Nephron progenitor cell (in vitro differentiated cells): ENCODE results near the gene TMCC2.
"Not testable (repeated sequence)": the region's sequence is repeated elsewhere in the genome, so short reads cannot be mapped to it uniquely, and the experiment has no call there.

Experiments
- DNase-seq: peaks from one replicate; pipeline ENCODE4 v3.0.0; 2021
- H3K27ac Mint-ChIP-seq: 2 replicates; pipeline ENCODE4 v1.8.0; 2021; ENCODE audit warnings: mild to moderate bottlenecking, moderate library complexity, mixed read lengths
- H3K27me3 Mint-ChIP-seq: 2 replicates; pipeline ENCODE4 v1.8.0; 2021; ENCODE audit warnings: mild to moderate bottlenecking, low read depth, mixed read lengths; ENCODE audit not compliant: poor library complexity
- H3K36me3 Mint-ChIP-seq: 2 replicates; pipeline ENCODE4 v1.8.0; 2021; ENCODE audit warnings: low read depth, mixed read lengths
- H3K4me1 Mint-ChIP-seq: 2 replicates; pipeline ENCODE4 v1.8.0; 2021; ENCODE audit warnings: mixed read lengths
- H3K4me3 Mint-ChIP-seq: 2 replicates; pipeline ENCODE4 v1.8.0; 2021; ENCODE audit warnings: mild to moderate bottlenecking, moderate library complexity, mixed read lengths
- H3K9me3 Mint-ChIP-seq: 2 replicates; pipeline ENCODE4 v1.8.0; 2021; ENCODE audit warnings: mild to moderate bottlenecking, moderate library complexity, mixed read lengths
- CTCF ChIP-seq: fragments of 200-600 bp; sonication (generic); IDR thresholded peaks from 2 replicates; pipeline ENCODE4 v1.5.0; 2021; ENCODE audit warnings: antibody characterized with exemption

The TMCC2 gene

DNA sequence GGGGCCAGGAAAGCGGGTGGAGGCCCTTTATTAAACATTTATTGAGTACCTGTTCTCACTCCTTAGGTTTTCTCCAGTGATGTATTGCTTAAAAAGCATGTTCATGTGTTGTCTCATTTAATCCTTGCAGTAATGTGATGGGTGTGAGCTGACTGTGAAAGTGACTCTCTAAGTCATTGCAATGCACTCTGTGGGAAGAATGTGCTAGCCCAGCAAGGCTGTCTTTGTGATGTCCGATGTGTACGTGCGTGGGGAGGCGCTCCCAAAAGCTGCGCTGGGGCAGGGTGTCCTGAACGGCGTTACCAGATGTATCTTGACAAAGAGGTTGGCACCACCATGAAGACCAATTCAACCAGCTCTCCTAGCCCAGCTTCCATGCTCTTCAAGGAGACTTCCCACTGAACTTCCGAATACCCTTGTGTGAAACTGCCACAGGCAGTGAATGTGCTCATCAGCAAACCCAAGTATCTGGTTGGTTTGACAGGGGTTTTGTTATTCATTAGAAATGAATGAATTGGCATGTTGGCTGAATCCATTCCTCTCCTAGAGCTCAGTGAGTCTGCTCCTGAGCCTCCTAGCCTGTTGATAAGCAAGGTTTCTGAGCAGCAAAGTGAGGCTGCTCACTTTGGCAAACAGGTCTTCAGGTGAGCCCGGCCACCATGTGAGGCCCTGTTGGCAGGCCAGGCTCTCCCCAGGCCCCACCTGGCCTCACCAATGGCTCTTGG, 65.8 kb downstream of the TMCC2 start:
- H3K27ac Mint-ChIP-seq: peak overlapping the region; percentile 99
- H3K4me1 Mint-ChIP-seq: peaks cover 72% of the 10 kb centered on the region
- DNase-seq: no peak
- H3K9me3 Mint-ChIP-seq: no peaks in the 10 kb centered on the region
- no peak for TF ChIP-seq CTCF
- no peak overlapping the region for H3K4me3 Mint-ChIP-seq
- H3K36me3 Mint-ChIP-seq: no peaks in the 10 kb centered on the region
- H3K27me3 Mint-ChIP-seq: peaks cover 4% of the 10 kb centered on the region

DNA sequence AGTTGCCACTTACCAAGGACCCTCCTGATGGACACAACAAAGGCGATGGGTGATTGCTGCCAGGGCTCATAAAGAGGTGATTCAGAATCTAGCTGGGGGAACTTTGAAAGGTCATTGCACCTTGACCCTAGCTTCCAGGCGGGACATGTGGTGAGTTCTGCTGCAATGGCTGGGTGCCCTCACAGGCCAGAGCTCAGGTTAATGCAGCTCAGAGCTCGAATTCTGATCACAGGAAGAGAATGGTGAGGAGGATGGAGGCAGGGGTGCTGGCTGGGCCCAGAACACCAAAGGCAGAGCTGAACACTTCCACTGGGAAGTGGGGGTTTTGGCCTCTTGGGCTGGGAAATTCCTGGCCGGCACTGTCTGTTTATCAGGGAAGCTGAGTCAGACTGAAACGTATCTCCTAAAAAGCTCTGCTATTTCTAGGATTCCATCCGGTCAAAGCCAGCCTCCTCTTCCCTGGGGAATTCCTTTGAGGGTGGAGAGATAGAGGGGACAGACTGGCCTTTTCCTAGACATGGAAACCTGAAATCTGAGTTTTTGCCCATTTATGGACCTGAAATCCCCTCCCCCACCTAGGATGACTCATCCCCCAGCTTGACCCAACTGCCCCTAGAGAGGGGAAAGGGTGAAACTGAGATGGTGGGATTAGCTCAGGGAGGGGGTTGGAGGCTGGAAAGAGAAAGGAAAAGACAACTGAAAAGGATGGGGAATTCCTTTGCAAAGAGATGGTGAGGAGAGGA, 66.6 kb downstream of the TMCC2 start:
- DNase-seq: peak; percentile 39
- peaks cover 4% of the 10 kb centered on the region for H3K27me3 Mint-ChIP-seq
- peak overlapping the region; percentile 66 for H3K4me3 Mint-ChIP-seq
- peak overlapping the region; percentile 99 for H3K27ac Mint-ChIP-seq
- no peaks in the 10 kb centered on the region for H3K36me3 Mint-ChIP-seq
- H3K9me3 Mint-ChIP-seq: no peaks in the 10 kb centered on the region
- H3K4me1 Mint-ChIP-seq: peaks cover 79% of the 10 kb centered on the region
- no peak for TF ChIP-seq CTCF

- Mint-ChIP-seq H3K36me3 (no peaks in the 10 kb centered on the region), H3K27me3 (peaks cover 4% of the 10 kb centered on the region), H3K9me3 (no peaks in the 10 kb centered on the region), H3K4me3 (peak overlapping the region; percentile 66), H3K27ac (peak overlapping the region; percentile 99), H3K4me1 (peaks cover 82% of the 10 kb centered on the region)
- DNase-seq: no peak
- TF ChIP-seq CTCF: no peak
Measured at GRCh38 chr1:205294934-205295333, 67.2 kb downstream of the TMCC2 start.

DNA sequence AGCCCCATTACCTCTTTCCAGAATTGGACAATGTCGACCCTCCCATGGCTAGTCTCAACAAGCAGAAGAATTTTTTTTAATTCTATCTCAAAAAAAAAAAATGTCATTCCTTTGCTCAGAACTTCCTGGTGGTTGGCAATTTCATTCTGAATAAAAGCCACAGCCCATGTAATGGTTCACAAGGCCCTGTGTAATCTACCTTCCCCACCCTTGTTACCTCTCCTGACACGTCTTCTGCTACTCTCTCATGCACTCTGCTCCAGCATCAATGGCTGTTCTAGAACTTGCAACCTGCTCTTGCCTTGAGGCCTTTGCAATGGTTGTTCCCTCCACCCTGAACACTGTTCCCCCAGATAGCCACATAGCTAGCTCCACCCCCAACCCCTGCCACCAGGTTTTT, 68.4 kb downstream of the TMCC2 start:
- Mint-ChIP-seq H3K36me3 (no peaks in the 10 kb centered on the region), H3K9me3 (no peaks in the 10 kb centered on the region), H3K4me1 (peaks cover 94% of the 10 kb centered on the region), H3K27ac (peak overlapping the region; percentile 99), H3K4me3 (no peak overlapping the region), H3K27me3 (peaks cover 4% of the 10 kb centered on the region)
- DNase-seq: no peak
- TF ChIP-seq CTCF: no peak

- H3K27ac Mint-ChIP-seq: peak overlapping the region; percentile 83
- H3K9me3 Mint-ChIP-seq, H3K36me3 Mint-ChIP-seq, H3K27me3 Mint-ChIP-seq, DNase-seq: not testable (repeated sequence)
- peak overlapping the region; percentile 18 for H3K4me3 Mint-ChIP-seq
- H3K4me1 Mint-ChIP-seq: peaks cover 99% of the 10 kb centered on the region
Measured at GRCh38 chr1:205297546-205298177, 69.9 kb downstream of the TMCC2 start.

DNA sequence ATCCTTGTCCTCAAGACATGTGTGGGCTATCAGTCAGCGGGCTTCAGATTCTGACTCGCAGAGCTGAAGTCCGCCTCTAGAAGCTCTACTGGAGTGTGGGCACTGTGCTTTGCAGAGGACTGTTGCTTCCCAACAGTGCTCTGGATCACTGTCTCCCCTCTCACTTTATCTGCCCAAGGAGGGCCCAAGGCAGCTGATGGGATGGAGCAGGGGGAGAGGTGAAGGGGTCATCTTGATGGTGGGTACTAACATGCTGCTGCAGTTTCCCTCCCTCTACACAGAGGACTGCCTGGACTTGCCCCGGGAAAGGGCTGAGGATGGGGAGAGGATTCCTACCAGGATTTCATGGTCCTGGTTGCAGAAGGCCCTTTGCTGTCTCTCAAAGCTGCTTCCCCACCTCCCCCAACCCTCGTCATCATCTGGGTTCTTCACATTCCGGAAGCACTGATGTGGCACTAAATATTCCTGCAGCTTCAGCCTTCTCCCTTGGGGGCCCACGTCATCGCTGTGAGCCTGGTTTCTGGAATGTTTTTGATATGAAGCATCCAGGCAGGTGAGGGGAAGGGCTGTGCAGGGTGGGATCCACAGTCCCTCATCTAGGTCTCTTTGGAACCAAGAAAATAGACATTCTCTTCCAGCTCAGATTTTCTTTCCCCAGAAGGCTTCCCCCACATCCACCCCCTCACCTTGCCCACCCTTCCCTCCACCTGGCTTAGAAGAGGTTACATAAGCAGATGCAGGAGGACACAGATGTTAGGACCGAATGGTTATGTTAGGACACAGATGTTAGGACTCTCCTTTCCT, 70.6 kb downstream of the TMCC2 start:
- H3K9me3 Mint-ChIP-seq: no peaks in the 10 kb centered on the region
- TF ChIP-seq CTCF: no peak
- H3K27me3 Mint-ChIP-seq: peaks cover 4% of the 10 kb centered on the region
- H3K4me3 Mint-ChIP-seq: peak overlapping the region; percentile 13
- peak overlapping the region; percentile 83 for H3K27ac Mint-ChIP-seq
- H3K36me3 Mint-ChIP-seq: peaks cover 5% of the 10 kb centered on the region
- peak; percentile 70 for DNase-seq
- peaks cover 91% of the 10 kb centered on the region for H3K4me1 Mint-ChIP-seq
